Glomerular visceral epithelial cell (primary cell): ENCODE results near the gene CDH23.

Experiments
- DNase-seq: peaks from one replicate; pipeline ENCODE4 v3.0.0-alpha.2; 2016; ENCODE audit errors: extremely low spot score

The CDH23 gene

GRCh38 chr10:71392791-71393781 lies 3.6 kb upstream of the CDH23 start:
- DNase-seq = no peak

- DNase-seq = no peak
Observed at GRCh38 chr10:71393841-71394475, 2.8 kb upstream of the CDH23 start.

GRCh38 chr10:71394926-71395562 lies 1.7 kb upstream of the CDH23 start:
- DNase-seq = no peak

GRCh38 chr10:71395621-71396020 lies 1.1 kb upstream of the CDH23 start:
- no peak for DNase-seq

GRCh38 chr10:71396084-71396710 lies 523 bp upstream of the CDH23 start:
- DNase-seq = no peak

GRCh38 chr10:71397296-71398212 lies 834 bp downstream of the CDH23 start:
- no peak for DNase-seq

- no peak for DNase-seq
Observed at GRCh38 chr10:71398976-71399375, 2.3 kb downstream of the CDH23 start.

GRCh38 chr10:71399946-71400345 lies 3.2 kb downstream of the CDH23 start:
- DNase-seq = no peak

- no peak for DNase-seq
Observed at GRCh38 chr10:71401056-71401455, 4.3 kb downstream of the CDH23 start.

GRCh38 chr10:71402005-71402404 lies 5.3 kb downstream of the CDH23 start:
- DNase-seq = no peak

GRCh38 chr10:71404503-71405295 lies 8.0 kb downstream of the CDH23 start:
- DNase-seq = no peak

- no peak for DNase-seq
Observed at GRCh38 chr10:71406878-71407277, 10.2 kb downstream of the CDH23 start.

- no peak for DNase-seq
Observed at GRCh38 chr10:71408436-71409225, 11.9 kb downstream of the CDH23 start.

GRCh38 chr10:71409516-71410104 lies 12.9 kb downstream of the CDH23 start:
- DNase-seq = no peak

GRCh38 chr10:71413581-71413980 lies 16.9 kb downstream of the CDH23 start:
- DNase-seq = no peak

GRCh38 chr10:71414359-71414758 lies 17.6 kb downstream of the CDH23 start:
- DNase-seq = no peak

GRCh38 chr10:71419002-71419540 lies 22.4 kb downstream of the CDH23 start:
- DNase-seq = no peak

GRCh38 chr10:71419750-71420149 lies 23.0 kb downstream of the CDH23 start:
- no peak for DNase-seq

- DNase-seq = no peak
Observed at GRCh38 chr10:71421075-71421434, 24.3 kb downstream of the CDH23 start.
